Activated CD8-positive, alpha-beta memory T cell treated with anti-CD3 and anti-CD28 coated beads for 48 hours (primary cell): ENCODE results near the gene HTRA3.

Experiments used
- DNase-seq, 3 experiments: peaks; one replicate each; pipeline ENCODE4 v3.0.0-alpha.2; 2020; ENCODE audit warnings: low read depth in 2 of 3, low spot score in 2 of 3

Gene HTRA3

GRCh38 chr4:8269535-8270417 lies at the start of gene HTRA3:
TSS of gene HTRA3 (plus strand) at chr4:8269754. CDS start at chr4:8269969, 215 bp downstream.
- DNase-seq, result no peak

GRCh38 chr4:8220661-8221450 lies 48.7 kb upstream of the HTRA3 start:
- DNase-seq, result no peak

GRCh38 chr4:8221476-8221875 lies 48.1 kb upstream of the HTRA3 start:
- DNase-seq, result no peak

GRCh38 chr4:8221985-8222384 lies 47.6 kb upstream of the HTRA3 start:
- no peak for DNase-seq

- no peak for DNase-seq
These were observed 46.8 kb upstream of the HTRA3 start for GRCh38 chr4:8222609-8223388.

GRCh38 chr4:8224267-8224974 lies 45.1 kb upstream of the HTRA3 start:
- no peak for DNase-seq

- no peak for DNase-seq
These were observed 44.5 kb upstream of the HTRA3 start for GRCh38 chr4:8224975-8225625.

GRCh38 chr4:8225706-8226443 lies 43.7 kb upstream of the HTRA3 start:
- no peak for DNase-seq

GRCh38 chr4:8227201-8227770 lies 42.3 kb upstream of the HTRA3 start:
- no peak for DNase-seq

GRCh38 chr4:8227771-8228318 lies 41.7 kb upstream of the HTRA3 start:
- DNase-seq, result no peak

GRCh38 chr4:8228319-8229250 lies 41.0 kb upstream of the HTRA3 start:
- DNase-seq, result peak; percentile 37 to 59 (median 49)

GRCh38 chr4:8229331-8229975 lies 40.1 kb upstream of the HTRA3 start:
- DNase-seq, result no peak

GRCh38 chr4:8230033-8230432 lies 39.5 kb upstream of the HTRA3 start:
- DNase-seq, result no peak

- DNase-seq, result no peak
These were observed 38.7 kb upstream of the HTRA3 start for GRCh38 chr4:8230891-8231290.

GRCh38 chr4:8231551-8232049 lies 38.0 kb upstream of the HTRA3 start:
- DNase-seq, result no peak

- DNase-seq, result no peak
These were observed 36.8 kb upstream of the HTRA3 start for GRCh38 chr4:8232748-8233147.
